K562 (cell line): ENCODE results near the gene BTD.
"Not testable (repeated sequence)": the region's sequence is repeated elsewhere in the genome, so short reads cannot be mapped to it uniquely, and the experiment has no call there.

ENCODE experiments used
- CHAMP1 ChIP-seq: fragments of 450-650 bp; IDR thresholded peaks from 2 replicates; pipeline ENCODE4 v1.6.1; 2016; ENCODE audit warnings: mild to moderate bottlenecking
- CTCF ChIP-seq, 3 experiments: IDR thresholded peaks in 2 of 3; conservative IDR thresholded peaks in 1 of 3; 2 replicates each; pipeline ENCODE4 v1.5.1; 2011 to 2012; ENCODE audit warnings: low read length in 3 of 3, mild to moderate bottlenecking in 3 of 3, control low read depth in 2 of 3, improper control_type of control experiment in 1 of 3, inconsistent platforms in 1 of 3, low read depth in 1 of 3, mixed read lengths in 1 of 3, moderate library complexity in 1 of 3; ENCODE audit not compliant: insufficient read depth in 2 of 3
- FOXK2 ChIP-seq, 2 experiments: fragments of 450-650 bp; IDR thresholded peaks in 1 of 2; conservative IDR thresholded peaks in 1 of 2; 2 replicates each; pipeline ENCODE4 v1.6.1; 2016; ENCODE audit warnings: low read depth in 2 of 2, mild to moderate bottlenecking in 1 of 2
- MTF1 ChIP-seq: fragments of 250-450 bp; sonication (Bioruptor Pico); IDR thresholded peaks from 2 replicates; pipeline ENCODE4 v1.9.0; 2021; ENCODE audit warnings: moderate library complexity, mild to moderate bottlenecking, inconsistent platforms, borderline replicate concordance
- NFIX ChIP-seq: fragments of 250-450 bp; sonication (Bioruptor Pico); IDR thresholded peaks from 2 replicates; pipeline ENCODE4 v1.4.0; 2020; ENCODE audit warnings: low read depth, mild to moderate bottlenecking, moderate library complexity
- SREBF1 ChIP-seq: fragments of 150-350 bp; IDR thresholded peaks from 2 replicates; pipeline ENCODE4 v1.6.1; 2014; ENCODE audit warnings: antibody characterized with exemption, low read depth, low read length, borderline replicate concordance
- TEAD1 ChIP-seq, 2 experiments: fragments of 450-650 bp in 1 of 2; sonication (generic) in 1 of 2; formaldehyde crosslinking; IDR thresholded peaks; 2 replicates each; pipeline versions ENCODE4 v1.4.0 to v1.8.0; 2020 to 2022; ENCODE audit warnings: mild to moderate bottlenecking in 2 of 2, missing genetic modification reagents in 1 of 2

- not testable (repeated sequence) for TF ChIP-seq TEAD1 (CRISPR knock-in tag; IDR thresholded peaks at IDR 0.05); FOXK2 (conservative IDR thresholded peaks at IDR 0.05 in 1 of 2, IDR thresholded peaks at IDR 0.05 in 1 of 2; ENCODE audit: low read depth in 2 of 2); CHAMP1; NFIX (CRISPR knock-in tag); CTCF (IDR thresholded peaks at IDR 0.05 in 2 of 3, conservative IDR thresholded peaks at IDR 0.05 in 1 of 3; ENCODE audit: insufficient read depth in 2 of 3, low read depth in 1 of 3, low read length in 3 of 3); MTF1 (CRISPR knock-in tag); SREBF1
Observed at GRCh38 chr3:15604584-15604983, 3.0 kb downstream of the BTD start.
